ENCODE data around the gene MYO9B.

GRCh38 chr19:17249887-17250548, 174.4 kb downstream of the MYO9B start:
- TF ChIP-seq JAZF1 (CRISPR knock-in tag; IDR thresholded peaks at IDR 0.05) (no peak), NFE2L1 (CRISPR knock-in tag; IDR thresholded peaks at IDR 0.05) (no peak), ELF4 (CRISPR knock-in tag; IDR thresholded peaks at IDR 0.05; ENCODE audit: low read depth) (no peak), JUN (CRISPR knock-in tag; IDR thresholded peaks at IDR 0.05) (no peak), NR1H2 (CRISPR knock-in tag; IDR thresholded peaks at IDR 0.05) (no peak), MAX (CRISPR knock-in tag; IDR thresholded peaks at IDR 0.05) (no peak), ESRRA (CRISPR knock-in tag; IDR thresholded peaks at IDR 0.05; ENCODE audit: borderline replicate concordance) (no peak)
- TF ChIP-seq, protein P1, sequence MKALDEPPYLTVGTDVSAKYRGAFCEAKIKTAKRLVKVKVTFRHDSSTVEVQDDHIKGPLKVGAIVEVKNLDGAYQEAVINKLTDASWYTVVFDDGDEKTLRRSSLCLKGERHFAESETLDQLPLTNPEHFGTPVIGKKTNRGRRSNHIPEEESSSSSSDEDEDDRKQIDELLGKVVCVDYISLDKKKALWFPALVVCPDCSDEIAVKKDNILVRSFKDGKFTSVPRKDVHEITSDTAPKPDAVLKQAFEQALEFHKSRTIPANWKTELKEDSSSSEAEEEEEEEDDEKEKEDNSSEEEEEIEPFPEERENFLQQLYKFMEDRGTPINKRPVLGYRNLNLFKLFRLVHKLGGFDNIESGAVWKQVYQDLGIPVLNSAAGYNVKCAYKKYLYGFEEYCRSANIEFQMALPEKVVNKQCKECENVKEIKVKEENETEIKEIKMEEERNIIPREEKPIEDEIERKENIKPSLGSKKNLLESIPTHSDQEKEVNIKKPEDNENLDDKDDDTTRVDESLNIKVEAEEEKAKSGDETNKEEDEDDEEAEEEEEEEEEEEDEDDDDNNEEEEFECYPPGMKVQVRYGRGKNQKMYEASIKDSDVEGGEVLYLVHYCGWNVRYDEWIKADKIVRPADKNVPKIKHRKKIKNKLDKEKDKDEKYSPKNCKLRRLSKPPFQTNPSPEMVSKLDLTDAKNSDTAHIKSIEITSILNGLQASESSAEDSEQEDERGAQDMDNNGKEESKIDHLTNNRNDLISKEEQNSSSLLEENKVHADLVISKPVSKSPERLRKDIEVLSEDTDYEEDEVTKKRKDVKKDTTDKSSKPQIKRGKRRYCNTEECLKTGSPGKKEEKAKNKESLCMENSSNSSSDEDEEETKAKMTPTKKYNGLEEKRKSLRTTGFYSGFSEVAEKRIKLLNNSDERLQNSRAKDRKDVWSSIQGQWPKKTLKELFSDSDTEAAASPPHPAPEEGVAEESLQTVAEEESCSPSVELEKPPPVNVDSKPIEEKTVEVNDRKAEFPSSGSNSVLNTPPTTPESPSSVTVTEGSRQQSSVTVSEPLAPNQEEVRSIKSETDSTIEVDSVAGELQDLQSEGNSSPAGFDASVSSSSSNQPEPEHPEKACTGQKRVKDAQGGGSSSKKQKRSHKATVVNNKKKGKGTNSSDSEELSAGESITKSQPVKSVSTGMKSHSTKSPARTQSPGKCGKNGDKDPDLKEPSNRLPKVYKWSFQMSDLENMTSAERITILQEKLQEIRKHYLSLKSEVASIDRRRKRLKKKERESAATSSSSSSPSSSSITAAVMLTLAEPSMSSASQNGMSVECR (CRISPR knock-in tag; IDR thresholded peaks at IDR 0.05; ENCODE audit: borderline replicate concordance), result no peak
- TF ChIP-seq, protein P2, sequence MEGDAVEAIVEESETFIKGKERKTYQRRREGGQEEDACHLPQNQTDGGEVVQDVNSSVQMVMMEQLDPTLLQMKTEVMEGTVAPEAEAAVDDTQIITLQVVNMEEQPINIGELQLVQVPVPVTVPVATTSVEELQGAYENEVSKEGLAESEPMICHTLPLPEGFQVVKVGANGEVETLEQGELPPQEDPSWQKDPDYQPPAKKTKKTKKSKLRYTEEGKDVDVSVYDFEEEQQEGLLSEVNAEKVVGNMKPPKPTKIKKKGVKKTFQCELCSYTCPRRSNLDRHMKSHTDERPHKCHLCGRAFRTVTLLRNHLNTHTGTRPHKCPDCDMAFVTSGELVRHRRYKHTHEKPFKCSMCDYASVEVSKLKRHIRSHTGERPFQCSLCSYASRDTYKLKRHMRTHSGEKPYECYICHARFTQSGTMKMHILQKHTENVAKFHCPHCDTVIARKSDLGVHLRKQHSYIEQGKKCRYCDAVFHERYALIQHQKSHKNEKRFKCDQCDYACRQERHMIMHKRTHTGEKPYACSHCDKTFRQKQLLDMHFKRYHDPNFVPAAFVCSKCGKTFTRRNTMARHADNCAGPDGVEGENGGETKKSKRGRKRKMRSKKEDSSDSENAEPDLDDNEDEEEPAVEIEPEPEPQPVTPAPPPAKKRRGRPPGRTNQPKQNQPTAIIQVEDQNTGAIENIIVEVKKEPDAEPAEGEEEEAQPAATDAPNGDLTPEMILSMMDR (IDR thresholded peaks at IDR 0.05), result no peak
- TF ChIP-seq, protein P3, sequence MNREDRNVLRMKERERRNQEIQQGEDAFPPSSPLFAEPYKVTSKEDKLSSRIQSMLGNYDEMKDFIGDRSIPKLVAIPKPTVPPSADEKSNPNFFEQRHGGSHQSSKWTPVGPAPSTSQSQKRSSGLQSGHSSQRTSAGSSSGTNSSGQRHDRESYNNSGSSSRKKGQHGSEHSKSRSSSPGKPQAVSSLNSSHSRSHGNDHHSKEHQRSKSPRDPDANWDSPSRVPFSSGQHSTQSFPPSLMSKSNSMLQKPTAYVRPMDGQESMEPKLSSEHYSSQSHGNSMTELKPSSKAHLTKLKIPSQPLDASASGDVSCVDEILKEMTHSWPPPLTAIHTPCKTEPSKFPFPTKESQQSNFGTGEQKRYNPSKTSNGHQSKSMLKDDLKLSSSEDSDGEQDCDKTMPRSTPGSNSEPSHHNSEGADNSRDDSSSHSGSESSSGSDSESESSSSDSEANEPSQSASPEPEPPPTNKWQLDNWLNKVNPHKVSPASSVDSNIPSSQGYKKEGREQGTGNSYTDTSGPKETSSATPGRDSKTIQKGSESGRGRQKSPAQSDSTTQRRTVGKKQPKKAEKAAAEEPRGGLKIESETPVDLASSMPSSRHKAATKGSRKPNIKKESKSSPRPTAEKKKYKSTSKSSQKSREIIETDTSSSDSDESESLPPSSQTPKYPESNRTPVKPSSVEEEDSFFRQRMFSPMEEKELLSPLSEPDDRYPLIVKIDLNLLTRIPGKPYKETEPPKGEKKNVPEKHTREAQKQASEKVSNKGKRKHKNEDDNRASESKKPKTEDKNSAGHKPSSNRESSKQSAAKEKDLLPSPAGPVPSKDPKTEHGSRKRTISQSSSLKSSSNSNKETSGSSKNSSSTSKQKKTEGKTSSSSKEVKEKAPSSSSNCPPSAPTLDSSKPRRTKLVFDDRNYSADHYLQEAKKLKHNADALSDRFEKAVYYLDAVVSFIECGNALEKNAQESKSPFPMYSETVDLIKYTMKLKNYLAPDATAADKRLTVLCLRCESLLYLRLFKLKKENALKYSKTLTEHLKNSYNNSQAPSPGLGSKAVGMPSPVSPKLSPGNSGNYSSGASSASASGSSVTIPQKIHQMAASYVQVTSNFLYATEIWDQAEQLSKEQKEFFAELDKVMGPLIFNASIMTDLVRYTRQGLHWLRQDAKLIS (CRISPR knock-in tag; IDR thresholded peaks at IDR 0.05; ENCODE audit: borderline replicate concordance), result no peak
